PFSK-1 (cell line): ENCODE measurements around the gene MTFMT.

Experiments used
- FOXP2 ChIP-seq: optimal IDR thresholded peaks from 2 replicates; pipeline ENCODE3; 2011; ENCODE audit warnings: borderline replicate concordance, control low read depth, inconsistent platforms; ENCODE audit not compliant: insufficient read depth; ENCODE audit errors: extremely low read length, extremely low read depth
- POLR2AphosphoS5 ChIP-seq: IDR thresholded peaks from 2 replicates; pipeline ENCODE4 v1.6.1; 2012; ENCODE audit warnings: low read depth, mild to moderate bottlenecking, control low read depth, low read length, moderate library complexity
- REST ChIP-seq, 2 experiments: IDR thresholded peaks; 2 replicates each; pipeline versions ENCODE4 v1.6.1 to v1.8.0; 2011 to 2012; ENCODE audit warnings: low read depth in 2 of 2, low read length in 2 of 2, control low read depth in 1 of 2, inconsistent platforms in 1 of 2, mild to moderate bottlenecking in 1 of 2, moderate library complexity in 1 of 2; ENCODE audit not compliant: insufficient read depth in 1 of 2
- SIN3A ChIP-seq: IDR thresholded peaks from 2 replicates; pipeline ENCODE4 v1.6.1; 2012; ENCODE audit warnings: mild to moderate bottlenecking, low read length, moderate library complexity, borderline replicate concordance; ENCODE audit not compliant: insufficient read depth
- TAF1 ChIP-seq: IDR thresholded peaks from 2 replicates; pipeline ENCODE4 v1.6.1; 2012; ENCODE audit warnings: low read length, control low read depth, borderline replicate concordance; ENCODE audit not compliant: insufficient read depth

- TF ChIP-seq TAF1 (no peak), POLR2AphosphoS5 (no peak), REST (IDR thresholded peaks at IDR 0.05; ENCODE audit: insufficient read depth in 1 of 2, low read depth in 2 of 2, low read length in 2 of 2) (no peak), SIN3A (no peak), FOXP2 (no peak)
Observed at GRCh38 chr15:65055201-65055870, 25.9 kb upstream of the MTFMT start.
